Spleen (tissue), 11 donors: ENCODE data around the gene IMPDH2. TPM values are rescaled to one million over a fixed set of nuclear protein-coding genes. Genes with fewer than 3 reads are reported as not detected.

Experiments
- DNase-seq: peaks from one replicate; pipeline ENCODE4 v3.0.0-alpha.2; 2020
- H3K27ac ChIP-seq, 8 donors: fragments of 200-600 bp; sonication (generic) in 7 of 8; 1 replicate in 4 of 8; 2 replicates in 4 of 8; pipeline versions ENCODE4 v1.5.0 to v1.8.0; 2016 to 2021; ENCODE audit warnings: inconsistent platforms in 4 of 8, mild to moderate bottlenecking in 4 of 8, moderate library complexity in 1 of 8
- H3K27me3 ChIP-seq, 7 donors: fragments of 200-600 bp; sonication (generic) in 6 of 7; replicated peaks in 1 of 7; 1 replicate in 4 of 7; 2 replicates in 3 of 7; pipeline versions ENCODE4 v1.5.0 to v1.8.0; 2016 to 2021; ENCODE audit warnings: inconsistent platforms in 3 of 7, mild to moderate bottlenecking in 1 of 7
- H3K36me3 ChIP-seq, 6 donors: fragments of 200-600 bp; sonication (generic) in 5 of 6; 1 replicate in 4 of 6; 2 replicates in 2 of 6; pipeline versions ENCODE4 v1.5.0 to v1.8.0; 2016 to 2021; ENCODE audit warnings: inconsistent platforms in 2 of 6
- H3K4me1 ChIP-seq, 6 donors: fragments of 200-600 bp; sonication (generic) in 5 of 6; 1 replicate in 3 of 6; 2 replicates in 3 of 6; pipeline versions ENCODE4 v1.5.0 to v1.8.0; 2016 to 2021; ENCODE audit warnings: inconsistent platforms in 3 of 6
- H3K4me3 ChIP-seq, 8 donors: fragments of 200-600 bp; sonication (generic) in 7 of 8; 1 replicate in 4 of 8; 2 replicates in 4 of 8; pipeline versions ENCODE4 v1.5.0 to v1.8.0; 2016 to 2021; ENCODE audit warnings: inconsistent platforms in 4 of 8, mild to moderate bottlenecking in 4 of 8, moderate library complexity in 2 of 8
- H3K9me3 ChIP-seq, 8 donors: fragments of 200-600 bp; sonication (generic) in 7 of 8; 1 replicate in 4 of 8; 2 replicates in 4 of 8; pipeline versions ENCODE4 v1.5.0 to v1.8.0; 2016 to 2021; ENCODE audit warnings: inconsistent platforms in 4 of 8
- POLR2A ChIP-seq, 3 donors: fragments of 450-650 bp; IDR thresholded peaks; one replicate each; pipeline ENCODE4 v1.5.1; 2017; ENCODE audit warnings: antibody characterized with exemption in 3 of 3, mild to moderate bottlenecking in 1 of 3
- POLR2AphosphoS5 ChIP-seq, 3 donors: sonication (generic); formaldehyde crosslinking; IDR thresholded peaks; one replicate each; pipeline ENCODE4 v1.5.1; 2017; ENCODE audit warnings: antibody characterized with exemption in 3 of 3
- WGBS, 5 donors: extraction: QIAGEN DNeasy Blood & Tissue Kit in 3 of 5; methylation state at CpG; one replicate each; pipeline versions ENCODE4 v1.1.5 to v1.1.7; 2013 to 2018; 5-methylcytosine and 5-hydroxymethylcytosine counted together
- intact Hi-C: fragments of 100-400 bp; cut with DNase I; formaldehyde crosslinking; loops from one replicate; pipeline ENCODE4 v1.15.0; 2023; ENCODE audit warnings: low total_unique reads
- polyA plus RNA-seq, 3 donors: library from polyadenylated mRNA; stranded (reverse); fragments of 200-250 nt; gene quantifications; one replicate each; pipeline ENCODE4 v1.2.1, GENCODE V29; 2013
- total RNA-seq, 7 donors: library from RNA; depleted of rRNA in 3 of 7; stranded (reverse); fragments of >200 nt in 3 of 7; fragmentation: NEBNext Ultra II Directional in 4 of 7; extraction: Animal tissue kit (Norgen Biotek cat#: 25700) in 4 of 7; gene quantifications; one replicate each; pipeline versions ENCODE4 v1.1.0 to v1.2.1, GENCODE V29; 2016 to 2021
- TF ChIP-seq, protein P1 (sequence below), 11 experiments: fragments of 200-600 bp in 7 of 11; fragments of 450-650 bp in 4 of 11; sonication (generic) in 4 of 11; IDR thresholded peaks in 8 of 11; conservative IDR thresholded peaks in 3 of 11; 1 replicate in 7 of 11; 2 replicates in 4 of 11; pipeline versions ENCODE4 v1.4.0 to v1.8.0; 2016 to 2021; ENCODE audit warnings: antibody characterized with exemption in 11 of 11, inconsistent platforms in 4 of 11, mild to moderate bottlenecking in 1 of 11
- donor health status: healthy with polysubstance abuse.
- donor health status: DM: no; HTN: no; CAD: no; lungs with moderate emphysema.
- donor health status: DM: no; HTN: no; CAD: no.
- donor health status: Bipolar disorder and iron deficiency.
- donor health status: healthy.
- donor health status: DM: no; HTN: no; CAD: no.
- donor health status: DM: yes; HTN: yes; CAD: no.

IMPDH2 gene
- total and polyA plus RNA-seq, 10 donors = 84.4 to 127 (median 95.4) TPM

DNA sequence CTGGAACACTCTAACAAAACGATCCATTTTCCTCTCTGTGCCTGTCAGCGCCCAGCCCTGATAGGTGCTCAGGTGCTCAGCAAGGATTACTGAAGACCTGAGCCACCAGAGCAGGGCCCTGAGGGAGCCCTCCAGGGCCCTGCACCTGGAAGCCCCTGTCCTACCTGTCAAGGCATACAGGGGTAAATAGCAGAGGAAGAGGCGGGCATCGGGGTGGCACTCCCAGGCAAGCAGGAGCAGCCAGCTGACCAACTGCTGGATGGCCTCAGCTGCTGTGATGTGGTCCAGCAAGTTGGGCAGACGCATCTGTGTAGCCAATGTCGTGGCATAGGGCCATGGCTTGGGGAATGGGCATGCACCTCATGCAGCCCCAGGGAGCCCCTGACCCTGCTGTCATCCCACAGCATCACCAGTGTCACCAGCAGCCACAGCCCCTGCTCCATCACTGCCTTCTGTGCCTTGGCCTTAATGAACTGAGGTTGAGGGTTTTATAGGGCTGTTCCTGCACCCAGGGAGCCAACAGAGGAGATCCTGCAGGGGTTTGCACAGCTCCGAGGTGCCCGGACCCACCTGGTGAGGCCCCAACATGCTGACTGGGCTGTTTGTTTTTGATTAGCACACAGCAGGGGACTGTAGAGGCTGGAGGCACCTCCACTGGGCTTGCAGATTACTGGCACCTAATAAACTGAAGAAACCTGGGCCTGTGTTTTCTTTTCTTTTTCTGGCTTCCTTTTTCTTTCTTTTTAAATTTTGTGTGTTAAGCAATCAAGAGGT lies 29.9 kb downstream of the IMPDH2 start:
- 85 to 91% (median 89%) methylated on average over 8 of the region's 8 CpGs for WGBS, 5 donors
- H3K4me3 ChIP-seq = no peak overlapping the region

DNA sequence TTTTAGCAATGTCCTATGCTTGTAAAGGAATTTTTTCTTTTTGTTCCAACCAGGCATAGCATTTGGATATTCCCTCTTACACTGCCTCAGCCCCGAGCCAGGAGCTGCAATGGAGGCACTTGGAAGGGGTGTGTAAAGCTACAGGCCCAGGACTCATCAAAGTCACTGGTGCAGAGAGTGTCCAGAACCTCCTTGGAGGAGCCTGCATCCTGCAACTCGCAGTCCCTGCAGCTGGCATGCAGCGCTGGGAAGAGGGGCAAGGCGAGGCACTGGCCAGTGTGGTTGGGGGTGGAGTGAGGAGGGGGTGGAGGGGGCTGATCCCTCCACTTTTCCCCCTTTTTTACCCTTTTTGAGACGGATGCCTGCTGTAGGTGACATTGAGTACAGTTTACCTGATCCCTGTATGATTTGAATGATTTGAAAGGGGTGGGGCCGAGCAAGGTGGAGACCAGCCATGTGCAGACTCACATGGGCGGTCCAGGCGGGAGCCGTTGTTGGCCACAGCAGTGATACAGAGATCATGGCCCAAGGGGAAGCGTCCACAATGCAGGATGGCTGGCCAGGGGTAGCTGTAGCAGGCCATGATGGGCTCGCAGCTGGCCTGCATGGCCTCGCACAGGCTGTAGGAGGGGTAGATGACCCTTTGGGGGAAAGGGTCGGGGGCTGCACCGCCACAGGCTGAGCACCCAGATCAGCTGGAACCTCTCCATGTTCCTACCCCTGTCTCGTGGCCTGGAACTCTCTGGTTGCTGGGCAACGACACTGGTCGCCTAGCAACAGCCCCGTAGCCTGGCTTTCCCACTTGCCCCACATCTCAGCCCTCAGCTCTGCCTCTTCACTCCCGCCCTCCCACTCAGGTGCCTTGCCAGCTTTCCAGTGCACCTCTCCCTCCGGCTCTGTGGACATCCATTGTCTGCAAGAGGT lies 31.2 kb downstream of the IMPDH2 start:
- peaks cover 0 to 5% (median 0%) of the 10 kb centered on the region in 6 donors for H3K4me1 ChIP-seq
- 84 to 92% (median 87%) methylated on average over 18 to 20 of the region's 20 CpGs for WGBS, 5 donors
- no peak overlapping the region for H3K4me3 ChIP-seq
- no peaks in the 10 kb centered on the region for H3K27me3 ChIP-seq
- peaks cover 0 to 52% (median 3%) of the 10 kb centered on the region in 6 donors for H3K36me3 ChIP-seq
- peak in 1 of 3 donors; percentile 11 for TF ChIP-seq POLR2AphosphoS5 (IDR thresholded peaks at IDR 0.05)
- TF ChIP-seq, protein P1, sequence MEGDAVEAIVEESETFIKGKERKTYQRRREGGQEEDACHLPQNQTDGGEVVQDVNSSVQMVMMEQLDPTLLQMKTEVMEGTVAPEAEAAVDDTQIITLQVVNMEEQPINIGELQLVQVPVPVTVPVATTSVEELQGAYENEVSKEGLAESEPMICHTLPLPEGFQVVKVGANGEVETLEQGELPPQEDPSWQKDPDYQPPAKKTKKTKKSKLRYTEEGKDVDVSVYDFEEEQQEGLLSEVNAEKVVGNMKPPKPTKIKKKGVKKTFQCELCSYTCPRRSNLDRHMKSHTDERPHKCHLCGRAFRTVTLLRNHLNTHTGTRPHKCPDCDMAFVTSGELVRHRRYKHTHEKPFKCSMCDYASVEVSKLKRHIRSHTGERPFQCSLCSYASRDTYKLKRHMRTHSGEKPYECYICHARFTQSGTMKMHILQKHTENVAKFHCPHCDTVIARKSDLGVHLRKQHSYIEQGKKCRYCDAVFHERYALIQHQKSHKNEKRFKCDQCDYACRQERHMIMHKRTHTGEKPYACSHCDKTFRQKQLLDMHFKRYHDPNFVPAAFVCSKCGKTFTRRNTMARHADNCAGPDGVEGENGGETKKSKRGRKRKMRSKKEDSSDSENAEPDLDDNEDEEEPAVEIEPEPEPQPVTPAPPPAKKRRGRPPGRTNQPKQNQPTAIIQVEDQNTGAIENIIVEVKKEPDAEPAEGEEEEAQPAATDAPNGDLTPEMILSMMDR (IDR thresholded peaks at IDR 0.05 in 8 of 11, conservative IDR thresholded peaks at IDR 0.05 in 3 of 11) = no peak
- no peak overlapping the region for H3K27ac ChIP-seq
- intact Hi-C loops = no loop called here
- DNase-seq = no peak
- no peaks in the 10 kb centered on the region for H3K9me3 ChIP-seq

More for the DNA sequence above, 29.9 kb downstream of the IMPDH2 start:
- no peaks in the 10 kb centered on the region for H3K4me1 ChIP-seq
- peak; percentile 62 for DNase-seq
- H3K27me3 ChIP-seq = no peaks in the 10 kb centered on the region
- TF ChIP-seq, protein P1 (IDR thresholded peaks at IDR 0.05 in 8 of 11, conservative IDR thresholded peaks at IDR 0.05 in 3 of 11) = no peak
- TF ChIP-seq POLR2A (IDR thresholded peaks at IDR 0.05) = no peak
- TF ChIP-seq POLR2AphosphoS5 (IDR thresholded peaks at IDR 0.05) = no peak
- no peak overlapping the region for H3K27ac ChIP-seq
- intact Hi-C loops = no loop called here
- H3K36me3 ChIP-seq = peaks cover 0 to 49% (median 2%) of the 10 kb centered on the region in 6 donors
- no peaks in the 10 kb centered on the region for H3K9me3 ChIP-seq

DNA sequence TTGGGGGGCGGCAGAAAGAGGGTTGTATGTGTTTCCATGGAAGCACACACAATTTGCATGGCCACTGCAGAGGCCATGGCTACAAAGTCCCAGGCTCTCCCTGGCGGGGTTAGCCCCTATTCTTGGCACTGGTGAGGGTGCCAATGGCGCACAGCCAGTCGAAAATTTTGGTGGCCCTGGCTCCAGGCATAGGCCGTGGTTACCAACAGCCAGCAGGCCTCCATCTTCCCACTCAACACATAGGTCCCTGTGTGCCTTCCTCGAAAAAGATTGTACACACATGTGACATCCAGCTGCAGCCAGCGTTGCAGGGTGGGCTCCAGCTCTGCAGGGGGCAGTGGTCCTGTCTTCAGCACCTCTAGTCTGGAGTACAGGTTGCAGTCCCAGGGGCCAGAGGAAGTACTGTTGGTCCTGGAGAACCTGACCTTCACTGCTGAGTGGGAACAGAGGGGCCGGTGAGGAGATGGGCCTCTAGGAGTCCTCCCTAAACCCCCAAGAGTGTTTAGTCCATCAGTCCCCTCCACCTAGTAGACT lies 32.0 kb downstream of the IMPDH2 start:
- intact Hi-C loops = no loop called here
- TF ChIP-seq POLR2A (IDR thresholded peaks at IDR 0.05) (no peak), POLR2AphosphoS5 (IDR thresholded peaks at IDR 0.05) (no peak)
- TF ChIP-seq, protein P1 (IDR thresholded peaks at IDR 0.05 in 8 of 11, conservative IDR thresholded peaks at IDR 0.05 in 3 of 11) = no peak
- H3K27me3 ChIP-seq = no peaks in the 10 kb centered on the region
- H3K4me1 ChIP-seq = peaks cover 0 to 12% (median under 1%) of the 10 kb centered on the region in 6 donors
- H3K9me3 ChIP-seq = no peaks in the 10 kb centered on the region
- DNase-seq = no peak
- H3K36me3 ChIP-seq = peaks cover 0 to 50% (median 3%) of the 10 kb centered on the region in 6 donors
- no peak overlapping the region for H3K27ac ChIP-seq
- H3K4me3 ChIP-seq = no peak overlapping the region
- 80 to 93% (median 90%) methylated on average over 8 of the region's 8 CpGs for WGBS, 5 donors
